Choroid plexus epithelial cell (primary cell): ENCODE data around the gene C8B.

Experiments
- DNase-seq: peaks from one replicate; pipeline ENCODE4 v3.0.0-alpha.2; 2010; ENCODE audit warnings: low read depth
- H3K4me3 ChIP-seq: 2 replicates; pipeline ENCODE4 v1.5.1; 2011; ENCODE audit warnings: low read depth, mild to moderate bottlenecking, control low read depth, low read length, moderate library complexity
- TF ChIP-seq, protein P1 (sequence below): conservative IDR thresholded peaks from 2 replicates; pipeline ENCODE4 v1.5.1; 2011; ENCODE audit warnings: low read depth, mild to moderate bottlenecking, control low read depth, inconsistent platforms, low read length, moderate library complexity

C8B gene

DNA sequence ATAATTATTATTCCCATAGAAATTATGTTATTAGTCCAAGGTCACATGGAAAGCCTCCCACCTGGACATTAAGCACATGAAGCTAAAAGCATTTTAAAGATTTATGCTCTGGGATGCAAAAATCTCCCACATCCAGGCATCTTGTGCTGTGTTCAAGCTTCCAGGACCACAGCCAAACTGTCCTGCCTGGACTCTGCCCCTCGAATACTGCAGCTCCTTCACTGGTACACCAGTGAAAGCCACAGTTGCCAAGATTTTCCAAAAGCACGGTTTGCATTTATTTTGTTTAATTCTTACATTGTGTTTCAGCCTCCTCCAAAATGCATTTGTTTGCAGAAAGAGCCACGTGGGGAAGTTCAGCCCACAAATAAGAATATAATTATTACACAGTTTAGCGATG is 38.6 kb downstream of the C8B start:
- H3K4me3 ChIP-seq, result no peak overlapping the region
- TF ChIP-seq, protein P1, sequence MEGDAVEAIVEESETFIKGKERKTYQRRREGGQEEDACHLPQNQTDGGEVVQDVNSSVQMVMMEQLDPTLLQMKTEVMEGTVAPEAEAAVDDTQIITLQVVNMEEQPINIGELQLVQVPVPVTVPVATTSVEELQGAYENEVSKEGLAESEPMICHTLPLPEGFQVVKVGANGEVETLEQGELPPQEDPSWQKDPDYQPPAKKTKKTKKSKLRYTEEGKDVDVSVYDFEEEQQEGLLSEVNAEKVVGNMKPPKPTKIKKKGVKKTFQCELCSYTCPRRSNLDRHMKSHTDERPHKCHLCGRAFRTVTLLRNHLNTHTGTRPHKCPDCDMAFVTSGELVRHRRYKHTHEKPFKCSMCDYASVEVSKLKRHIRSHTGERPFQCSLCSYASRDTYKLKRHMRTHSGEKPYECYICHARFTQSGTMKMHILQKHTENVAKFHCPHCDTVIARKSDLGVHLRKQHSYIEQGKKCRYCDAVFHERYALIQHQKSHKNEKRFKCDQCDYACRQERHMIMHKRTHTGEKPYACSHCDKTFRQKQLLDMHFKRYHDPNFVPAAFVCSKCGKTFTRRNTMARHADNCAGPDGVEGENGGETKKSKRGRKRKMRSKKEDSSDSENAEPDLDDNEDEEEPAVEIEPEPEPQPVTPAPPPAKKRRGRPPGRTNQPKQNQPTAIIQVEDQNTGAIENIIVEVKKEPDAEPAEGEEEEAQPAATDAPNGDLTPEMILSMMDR, result no peak
- no peak for DNase-seq

DNA sequence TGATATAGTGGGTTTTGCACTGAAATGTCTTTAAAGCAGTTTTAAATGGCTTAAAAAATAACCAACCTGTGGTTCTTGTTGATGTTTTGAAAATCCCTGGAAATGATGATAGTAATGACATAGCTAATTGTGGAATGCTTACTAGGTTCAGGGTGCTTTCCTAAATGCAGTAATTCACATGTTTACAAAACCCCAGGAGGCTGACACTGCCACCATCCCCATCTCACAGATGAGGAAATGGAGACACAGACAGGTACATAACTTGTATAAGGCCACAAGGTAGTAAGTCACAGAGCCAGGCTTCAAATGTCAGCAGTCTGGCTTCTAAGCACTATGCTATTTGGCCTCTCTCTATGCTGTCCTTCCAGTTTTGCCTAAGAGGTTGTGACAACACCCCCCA is 40.6 kb downstream of the C8B start:
- no peak overlapping the region for H3K4me3 ChIP-seq
- DNase-seq, result no peak
- TF ChIP-seq, protein P1, result no peak

DNA sequence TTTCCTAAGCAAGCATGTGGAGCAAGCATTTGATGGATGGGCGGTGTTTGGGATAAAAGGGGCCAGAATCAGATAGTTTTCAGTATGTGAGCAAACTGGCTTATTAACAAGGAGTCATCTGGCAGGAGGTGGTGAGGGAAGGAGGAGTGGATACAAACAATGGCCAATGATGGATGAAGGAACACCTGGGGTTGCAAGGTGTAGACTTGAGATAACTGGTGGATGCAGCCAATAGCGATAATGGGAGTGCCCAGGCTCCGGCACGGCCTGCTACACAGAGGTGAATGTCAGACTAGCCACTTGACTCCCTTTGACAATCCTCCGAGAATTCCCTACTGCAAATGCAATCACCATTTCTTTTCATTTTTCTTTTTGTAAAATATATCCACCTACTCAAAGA is 41.7 kb downstream of the C8B start:
- no peak for DNase-seq
- TF ChIP-seq, protein P1, result no peak
- H3K4me3 ChIP-seq, result no peak overlapping the region

DNA sequence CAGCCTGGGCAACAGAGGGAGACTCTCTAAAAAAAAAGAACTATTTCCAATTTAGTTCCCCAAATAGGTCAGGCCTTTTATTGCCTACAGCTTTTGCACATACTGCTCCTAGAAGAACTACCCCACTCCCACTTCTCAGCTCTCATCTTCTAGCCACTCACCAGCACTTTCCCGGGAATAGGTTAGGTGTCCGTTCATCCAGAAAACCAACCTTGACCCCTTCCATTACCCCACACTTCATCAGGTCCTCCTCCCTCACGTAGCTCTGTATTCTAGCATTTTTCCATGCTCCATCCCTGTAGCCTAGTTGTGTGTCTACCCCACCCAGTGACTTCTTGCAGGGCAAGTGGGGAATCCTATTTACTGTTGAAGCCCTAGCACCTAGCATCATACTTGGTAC is 42.6 kb downstream of the C8B start:
- no peak for DNase-seq
- no peak overlapping the region for H3K4me3 ChIP-seq
- TF ChIP-seq, protein P1, result no peak

DNA sequence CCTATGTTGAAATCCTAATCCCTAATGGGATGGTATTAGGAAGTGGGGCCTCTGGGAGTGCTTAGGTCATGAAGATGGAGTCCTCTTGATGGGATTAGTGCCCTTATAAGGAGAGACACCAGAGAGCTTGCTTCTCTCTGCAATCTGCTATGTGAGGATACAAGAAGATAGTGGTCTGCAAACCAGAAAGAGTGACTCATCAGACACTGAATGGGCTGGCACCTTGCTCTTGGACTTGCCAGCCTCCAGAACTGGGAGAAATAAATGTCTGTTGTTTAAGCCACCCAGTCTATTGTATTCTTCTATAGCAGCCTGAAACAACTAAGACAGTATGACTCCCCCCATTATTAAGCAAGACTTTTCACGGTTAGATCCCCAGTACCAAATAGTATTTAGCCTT is 43.3 kb downstream of the C8B start:
- no peak for DNase-seq
- TF ChIP-seq, protein P1, result no peak
- no peak overlapping the region for H3K4me3 ChIP-seq

DNA sequence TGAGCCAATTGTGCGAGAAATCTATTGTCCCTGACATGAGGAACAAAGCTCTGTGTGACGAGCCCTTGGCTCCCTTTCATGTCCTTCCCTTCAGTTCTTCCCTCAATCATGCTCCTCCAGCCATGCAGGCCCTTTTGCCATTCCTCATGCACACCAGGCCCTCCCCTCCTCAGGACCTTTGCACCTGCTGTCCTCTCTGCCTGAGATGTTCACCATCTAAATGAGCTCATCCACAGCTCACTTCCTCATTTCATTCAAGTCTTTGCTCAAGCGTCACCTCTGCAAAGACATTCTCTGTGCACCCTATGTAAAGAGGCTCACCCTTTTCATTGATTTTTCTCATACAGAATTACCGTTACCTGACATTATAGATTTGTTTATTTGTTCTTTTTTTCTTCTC is 43.7 kb downstream of the C8B start:
- no peak overlapping the region for H3K4me3 ChIP-seq
- TF ChIP-seq, protein P1, result no peak
- DNase-seq, result no peak

DNA sequence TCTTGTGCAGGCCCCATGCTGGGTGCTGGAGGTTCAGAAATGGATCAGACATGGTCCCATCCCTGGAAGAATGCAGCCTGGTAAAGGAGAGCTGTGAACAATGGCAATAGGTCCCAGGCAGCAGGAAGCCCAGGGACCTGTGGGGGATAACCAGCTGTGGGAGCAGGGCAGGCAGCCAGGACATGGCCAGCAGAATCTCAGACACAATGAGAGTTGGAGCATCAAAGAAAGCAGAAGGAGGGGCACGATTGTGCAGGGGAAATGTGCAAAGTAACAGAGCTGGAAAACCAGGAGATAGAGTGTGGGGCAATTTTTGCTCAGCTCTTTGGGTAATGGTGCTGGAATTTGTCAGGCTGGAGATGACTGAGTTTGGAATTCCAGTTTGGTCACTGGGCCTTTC is 44.3 kb downstream of the C8B start:
- DNase-seq, result no peak
- TF ChIP-seq, protein P1, result no peak
- no peak overlapping the region for H3K4me3 ChIP-seq
